CD4-positive, alpha-beta T cell treated with Interleukin-4 for 4 hours (primary cell): ENCODE data around the gene CUL9.
A peak's percentile ranks its signal among the peaks of the same experiment; 100 is the strongest.

Source experiments
- DNase-seq: peaks from one replicate; pipeline ENCODE4 v3.0.0-alpha.2; 2020

The CUL9 gene

GRCh38 chr6:43231053-43231452 is 49.1 kb downstream of the CUL9 start:
- DNase-seq: no peak

- no peak for DNase-seq
These were observed 49.9 kb downstream of the CUL9 start for GRCh38 chr6:43231735-43232450.

- DNase-seq: no peak
These were observed 53.8 kb downstream of the CUL9 start for GRCh38 chr6:43235841-43236240.

- no peak for DNase-seq
These were observed 57.1 kb downstream of the CUL9 start for GRCh38 chr6:43239054-43239453.

GRCh38 chr6:43240950-43241349 is 59.0 kb downstream of the CUL9 start:
- DNase-seq: no peak

- no peak for DNase-seq
These were observed 59.5 kb downstream of the CUL9 start for GRCh38 chr6:43241446-43241845.

GRCh38 chr6:43242908-43243663 is 61.1 kb downstream of the CUL9 start, which contains the start of gene TTBK1:
Gene TTBK1, plus strand, starts transcription at chr6:43243481. Its CDS starts 3,180 bp downstream, at chr6:43246661.
- peak; percentile 17 for DNase-seq

- no peak for DNase-seq
These were observed 61.8 kb downstream of the CUL9 start for GRCh38 chr6:43243664-43244321.

GRCh38 chr6:43246301-43247113 is 64.5 kb downstream of the CUL9 start:
- no peak for DNase-seq

GRCh38 chr6:43247114-43247999 is 65.4 kb downstream of the CUL9 start:
- DNase-seq: peak; percentile 80

GRCh38 chr6:43248101-43248500 is 66.1 kb downstream of the CUL9 start:
- no peak for DNase-seq

- DNase-seq: no peak
These were observed 66.8 kb downstream of the CUL9 start for GRCh38 chr6:43248791-43249190.

GRCh38 chr6:43250992-43251373 is 69.0 kb downstream of the CUL9 start:
- no peak for DNase-seq

GRCh38 chr6:43253401-43253800 is 71.4 kb downstream of the CUL9 start:
- no peak for DNase-seq

- no peak for DNase-seq
These were observed 72.3 kb downstream of the CUL9 start for GRCh38 chr6:43254138-43254817.

GRCh38 chr6:43254846-43255245 is 72.8 kb downstream of the CUL9 start:
- DNase-seq: no peak

GRCh38 chr6:43255408-43256054 is 73.5 kb downstream of the CUL9 start:
- no peak for DNase-seq

- no peak for DNase-seq
These were observed 74.8 kb downstream of the CUL9 start for GRCh38 chr6:43256670-43257366.

GRCh38 chr6:43257367-43258145 is 75.6 kb downstream of the CUL9 start:
- no peak for DNase-seq
